Neural cell (in vitro differentiated cells): Measurements from ENCODE around the gene POM121C. TPM values are rescaled to one million over a fixed set of nuclear protein-coding genes. Genes with fewer than 3 reads are reported as not detected.
A peak's percentile ranks its signal among the peaks of the same experiment; 100 is the strongest.
"Not testable (repeated sequence)": the region's sequence is repeated elsewhere in the genome, so short reads cannot be mapped to it uniquely, and the experiment has no call there.

Experiments used
- H2AFZ ChIP-seq: fragments of 200-600, 300-800 bp; sonication (generic), shearing (Covaris generic); 2 replicates; pipeline ENCODE4 v1.6.0; 2014; ENCODE audit warnings: low read depth, mild to moderate bottlenecking, antibody characterized with exemption, low read length, moderate library complexity
- H3F3A ChIP-seq: fragments of 200-600 bp; shearing (Covaris generic); 2 replicates; pipeline ENCODE4 v1.6.1; 2016; ENCODE audit warnings: mild to moderate bottlenecking, moderate library complexity, mixed read lengths, antibody characterized with exemption, low read length; ENCODE audit not compliant: insufficient read depth, poor library complexity, severe bottlenecking
- H3K27ac ChIP-seq: fragments of 200-600, 300-800 bp; sonication (generic), shearing (Covaris generic); 2 replicates; pipeline ENCODE4 v1.5.1; 2014; ENCODE audit warnings: mild to moderate bottlenecking, low read length, moderate library complexity
- H3K27me3 ChIP-seq: fragments of 300-800, 200-600 bp; sonication (generic), shearing (Covaris generic); 2 replicates; pipeline ENCODE4 v1.6.0; 2014; ENCODE audit warnings: mild to moderate bottlenecking, low read depth, low read length, moderate library complexity; ENCODE audit not compliant: insufficient read depth
- H3K36me3 ChIP-seq: fragments of 300-800, 200-600 bp; sonication (generic), shearing (Covaris generic); 2 replicates; pipeline ENCODE4 v1.5.1; 2014; ENCODE audit warnings: mild to moderate bottlenecking, antibody characterized with exemption, low read length, moderate library complexity; ENCODE audit not compliant: insufficient read depth
- H3K4me2 ChIP-seq: fragments of 300-800, 200-600 bp; sonication (generic), shearing (Covaris generic); 2 replicates; pipeline ENCODE4 v1.6.0; 2014; ENCODE audit warnings: mild to moderate bottlenecking, low read length
- H3K4me3 ChIP-seq: fragments of 300-800, 200-600 bp; sonication (generic), shearing (Covaris generic); 2 replicates; pipeline ENCODE4 v1.5.1; 2014; ENCODE audit warnings: mild to moderate bottlenecking, low read length, moderate library complexity
- H3K79me2 ChIP-seq: fragments of 200-600 bp; shearing (Covaris generic); replicated peaks from 2 replicates; pipeline ENCODE4 v1.6.0; 2014; ENCODE audit warnings: mild to moderate bottlenecking, low read length, moderate library complexity; ENCODE audit not compliant: insufficient read depth
- H3K9ac ChIP-seq: fragments of 300-800, 200-600 bp; sonication (generic), shearing (Covaris generic); 2 replicates; pipeline ENCODE4 v1.6.1; 2016; ENCODE audit warnings: mild to moderate bottlenecking, low read length, mixed read lengths
- H3K9me2 ChIP-seq: fragments of 200-600 bp; shearing (Covaris generic); 2 replicates; pipeline ENCODE4 v1.6.1; 2016; ENCODE audit warnings: mild to moderate bottlenecking, low read length, mixed read lengths; ENCODE audit not compliant: insufficient read depth
- H3K9me3 ChIP-seq: fragments of 200-600, 300-800 bp; sonication (generic), shearing (Covaris generic); 2 replicates; pipeline ENCODE4 v1.6.1; 2016; ENCODE audit warnings: mild to moderate bottlenecking, mixed run types, low read length, moderate library complexity, mixed read lengths
- H4K20me1 ChIP-seq: fragments of 200-600 bp; shearing (Covaris generic); 2 replicates; pipeline ENCODE4 v1.6.1; 2016; ENCODE audit warnings: mild to moderate bottlenecking, mixed run types; ENCODE audit not compliant: insufficient read depth
- MXI1 ChIP-seq: fragments of 450-650 bp; conservative IDR thresholded peaks from 2 replicates; pipeline ENCODE4 v1.6.1; 2014; ENCODE audit warnings: antibody characterized with exemption, mild to moderate bottlenecking; ENCODE audit not compliant: poor library complexity, severe bottlenecking
- POLR2AphosphoS5 ChIP-seq: IDR thresholded peaks from 2 replicates; pipeline ENCODE4 v1.6.1; 2012
- polyA plus RNA-seq: library from polyadenylated mRNA; depleted of rRNA; stranded (reverse); fragments of >200 nt; gene quantifications from 2 replicates; pipeline ENCODE4 v1.2.3, GENCODE V29; 2014

Gene POM121C
- polyA plus RNA-seq, 1 donor from 2014 or later, result 6.6 TPM

GRCh38 chr7:75460541-75460940 lies 25.6 kb downstream of the POM121C start:
- not testable (repeated sequence) for H3K27ac ChIP-seq, H3K27me3 ChIP-seq, H3K9ac ChIP-seq, H3F3A ChIP-seq, H2AFZ ChIP-seq, H3K4me2 ChIP-seq, H3K79me2 ChIP-seq, H3K9me2 ChIP-seq, H3K9me3 ChIP-seq, H4K20me1 ChIP-seq, H3K4me3 ChIP-seq, H3K36me3 ChIP-seq

- H4K20me1 ChIP-seq, result not testable (repeated sequence)
Measured at GRCh38 chr7:75458034-75458433, 28.1 kb downstream of the POM121C start.

GRCh38 chr7:75456403-75456802 lies 29.7 kb downstream of the POM121C start:
- H4K20me1 ChIP-seq, H3K4me3 ChIP-seq, H3K79me2 ChIP-seq, H2AFZ ChIP-seq, H3K9ac ChIP-seq, H3K27me3 ChIP-seq, H3K36me3 ChIP-seq, H3K27ac ChIP-seq, H3K4me2 ChIP-seq, H3K9me2 ChIP-seq, H3K9me3 ChIP-seq, H3F3A ChIP-seq: not testable (repeated sequence)

More at GRCh38 chr7:75458034-75458433, 28.1 kb downstream of the POM121C start:
- not testable (repeated sequence) for H3K79me2 ChIP-seq, H3K36me3 ChIP-seq, H3K9me3 ChIP-seq, H3K4me2 ChIP-seq, H3K27ac ChIP-seq, H3K9ac ChIP-seq, H2AFZ ChIP-seq, H3K4me3 ChIP-seq, H3F3A ChIP-seq, H3K27me3 ChIP-seq, H3K9me2 ChIP-seq

GRCh38 chr7:75452494-75452955 lies 33.6 kb downstream of the POM121C start:
- H3K9me2 ChIP-seq, H2AFZ ChIP-seq, H3K27me3 ChIP-seq, H3K4me2 ChIP-seq, H4K20me1 ChIP-seq, H3F3A ChIP-seq, H3K27ac ChIP-seq, H3K4me3 ChIP-seq, H3K36me3 ChIP-seq, H3K9ac ChIP-seq, H3K79me2 ChIP-seq, H3K9me3 ChIP-seq: not testable (repeated sequence)

GRCh38 chr7:75449946-75450345 lies 36.2 kb downstream of the POM121C start:
- H4K20me1 ChIP-seq, H3F3A ChIP-seq, H3K27me3 ChIP-seq, H3K27ac ChIP-seq, H3K4me3 ChIP-seq, H3K9ac ChIP-seq, H3K79me2 ChIP-seq, H3K4me2 ChIP-seq, H3K36me3 ChIP-seq, H3K9me3 ChIP-seq, H3K9me2 ChIP-seq, H2AFZ ChIP-seq: not testable (repeated sequence)

GRCh38 chr7:75442465-75443111 lies 43.5 kb downstream of the POM121C start:
- H3K9me2 ChIP-seq, H3K36me3 ChIP-seq, H3F3A ChIP-seq, H3K79me2 ChIP-seq, H3K27me3 ChIP-seq, H4K20me1 ChIP-seq, H3K9me3 ChIP-seq, H3K4me2 ChIP-seq, H2AFZ ChIP-seq: not testable (repeated sequence)
- Histone ChIP-seq H3K27ac (peak overlapping the region; percentile 49), H3K4me3 (peak overlapping the region; percentile 59), H3K9ac (peak overlapping the region; percentile 55)
- TF ChIP-seq MXI1 (peak; percentile 26), POLR2AphosphoS5 (peak; percentile 46)

GRCh38 chr7:75442101-75442464 lies 44.0 kb downstream of the POM121C start:
- not testable (repeated sequence) for H3K9me3 ChIP-seq, H3K27me3 ChIP-seq, H3F3A ChIP-seq, H2AFZ ChIP-seq, H3K36me3 ChIP-seq, H3K27ac ChIP-seq, H4K20me1 ChIP-seq, H3K79me2 ChIP-seq, H3K4me2 ChIP-seq, H3K9me2 ChIP-seq
- H3K4me3 ChIP-seq, result peak overlapping the region; percentile 59
- peak overlapping the region; percentile 41 for H3K9ac ChIP-seq

- H3K27ac ChIP-seq, H3K27me3 ChIP-seq, H4K20me1 ChIP-seq, H3K79me2 ChIP-seq, H2AFZ ChIP-seq, H3K36me3 ChIP-seq, H3K9ac ChIP-seq, H3K4me3 ChIP-seq, H3K9me3 ChIP-seq, H3F3A ChIP-seq, H3K4me2 ChIP-seq, H3K9me2 ChIP-seq: not testable (repeated sequence)
Measured at GRCh38 chr7:75439000-75439399, 47.1 kb downstream of the POM121C start.
